Skeletal muscle satellite cell (primary cell): ENCODE results near the gene SCMH1.
"Not testable (repeated sequence)": the region's sequence is repeated elsewhere in the genome, so short reads cannot be mapped to it uniquely, and the experiment has no call there.

Experiments used
- H3K27me3 ChIP-seq: 2 replicates; pipeline ENCODE4 v1.7.0; 2013; ENCODE audit warnings: low read length; ENCODE audit not compliant: control insufficient read depth, insufficient read depth
- H3K36me3 ChIP-seq: 2 replicates; pipeline ENCODE4 v1.7.0; 2013; ENCODE audit warnings: mild to moderate bottlenecking, control low read depth, low read length; ENCODE audit not compliant: insufficient read depth
- H3K4me1 ChIP-seq: 2 replicates; pipeline ENCODE4 v1.7.0; 2013; ENCODE audit warnings: low read length; ENCODE audit not compliant: control insufficient read depth, insufficient read depth
- H3K4me2 ChIP-seq: 2 replicates; pipeline ENCODE4 v1.7.0; 2013; ENCODE audit warnings: mild to moderate bottlenecking, low read length
- H3K4me3 ChIP-seq: 2 replicates; pipeline ENCODE4 v1.7.0; 2013; ENCODE audit warnings: low read length
- H3K9ac ChIP-seq: 2 replicates; pipeline ENCODE4 v1.7.0; 2013; ENCODE audit warnings: mild to moderate bottlenecking, low read depth, low read length, moderate library complexity
- H3K9me3 ChIP-seq: replicated peaks from 2 replicates; pipeline ENCODE4 v1.7.0; 2013; ENCODE audit warnings: mild to moderate bottlenecking, control low read depth, low read length

The SCMH1 gene

GRCh38 chr1:41232305-41232704 is 9.8 kb downstream of the SCMH1 start:
- H3K36me3 ChIP-seq = no peaks in the 10 kb centered on the region
- H3K9ac ChIP-seq = no peak overlapping the region
- H3K4me2 ChIP-seq = no peak overlapping the region
- no peaks in the 10 kb centered on the region for H3K27me3 ChIP-seq
- H3K4me3 ChIP-seq = no peak overlapping the region
- no peaks in the 10 kb centered on the region for H3K4me1 ChIP-seq
- H3K9me3 ChIP-seq = no peaks in the 10 kb centered on the region

DNA sequence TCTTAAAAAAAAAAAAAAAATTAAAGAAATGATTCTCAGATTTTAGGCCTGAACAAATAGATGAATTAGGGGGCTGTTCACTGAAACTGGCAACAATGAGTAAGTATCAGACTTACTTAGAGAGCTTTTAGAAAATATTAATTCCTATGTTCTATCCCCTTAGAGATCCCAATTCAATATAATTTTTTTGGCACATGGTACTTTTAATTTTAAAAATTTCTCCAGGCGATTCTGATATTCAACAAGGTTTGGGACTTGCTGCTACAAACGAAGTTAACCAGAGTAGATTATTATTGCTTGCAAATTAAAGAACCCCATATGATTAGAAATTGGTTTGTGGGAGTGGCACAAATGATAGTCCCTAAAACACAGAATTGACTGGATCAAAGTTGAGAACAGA is 11.4 kb downstream of the SCMH1 start:
- no peaks in the 10 kb centered on the region for H3K4me1 ChIP-seq
- H3K9ac ChIP-seq = no peak overlapping the region
- H3K4me2 ChIP-seq = no peak overlapping the region

DNA sequence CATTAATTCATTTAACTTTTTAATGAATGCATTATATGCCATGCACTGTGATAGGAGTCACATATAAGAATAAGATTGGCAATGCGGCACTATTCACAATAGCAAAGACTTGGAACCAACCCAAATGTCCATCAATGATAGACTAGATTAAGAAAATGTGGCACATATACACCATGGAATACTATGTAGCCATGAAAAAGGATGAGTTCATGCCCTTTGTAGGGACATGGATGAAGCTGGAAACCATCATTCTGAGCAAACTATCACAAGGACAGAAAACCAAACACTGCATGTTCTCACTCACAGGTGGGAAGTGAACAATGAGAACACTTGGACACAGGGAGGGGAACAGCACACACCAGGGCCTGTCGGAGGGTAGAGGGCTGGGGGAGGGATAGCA is 12.9 kb downstream of the SCMH1 start:
- not testable (repeated sequence) for H3K4me1 ChIP-seq, H3K9me3 ChIP-seq, H3K4me3 ChIP-seq, H3K9ac ChIP-seq, H3K4me2 ChIP-seq, H3K27me3 ChIP-seq, H3K36me3 ChIP-seq

More for the DNA sequence above, 11.4 kb downstream of the SCMH1 start:
- Histone ChIP-seq H3K36me3 (no peaks in the 10 kb centered on the region), H3K9me3 (no peaks in the 10 kb centered on the region), H3K27me3 (no peaks in the 10 kb centered on the region), H3K4me3 (no peak overlapping the region)

DNA sequence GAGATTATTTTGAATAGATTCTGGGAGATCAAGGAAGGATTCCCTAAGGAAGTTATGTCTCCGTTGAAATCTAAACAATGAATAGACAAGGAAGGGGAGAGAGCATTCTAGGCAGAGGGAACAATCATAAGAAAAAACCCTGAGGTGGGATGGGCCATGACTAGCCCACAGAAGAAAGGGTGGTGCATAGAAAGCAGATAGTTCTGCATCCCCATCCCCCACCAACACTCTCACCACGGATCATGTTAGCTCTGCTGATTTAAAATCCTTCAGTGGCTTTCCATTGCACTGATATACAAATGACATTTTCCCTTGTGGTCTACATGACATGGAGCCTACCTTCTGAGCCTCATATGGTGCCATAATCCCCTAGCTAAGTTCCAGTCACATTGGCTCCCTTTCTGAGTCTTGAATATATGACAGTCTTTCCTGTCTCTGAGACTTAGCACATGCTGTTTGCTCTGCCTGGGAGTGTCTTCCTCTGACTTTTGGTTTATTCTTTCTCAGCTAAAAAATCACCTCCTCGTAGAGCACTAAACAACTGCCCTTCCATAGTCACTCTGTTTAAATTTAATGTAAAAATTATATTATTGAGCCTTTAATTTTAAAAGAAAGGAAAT is 15.2 kb downstream of the SCMH1 start:
- H3K9ac ChIP-seq = no peak overlapping the region
- H3K9me3 ChIP-seq = no peaks in the 10 kb centered on the region
- H3K4me3 ChIP-seq = no peak overlapping the region
- H3K36me3 ChIP-seq = no peaks in the 10 kb centered on the region
- no peaks in the 10 kb centered on the region for H3K27me3 ChIP-seq
- no peak overlapping the region for H3K4me2 ChIP-seq
- no peaks in the 10 kb centered on the region for H3K4me1 ChIP-seq

GRCh38 chr1:41225495-41225894 is 16.6 kb downstream of the SCMH1 start:
- no peak overlapping the region for H3K9ac ChIP-seq
- no peak overlapping the region for H3K4me2 ChIP-seq
- H3K36me3 ChIP-seq = no peaks in the 10 kb centered on the region
- no peaks in the 10 kb centered on the region for H3K9me3 ChIP-seq
- no peaks in the 10 kb centered on the region for H3K4me1 ChIP-seq
- H3K27me3 ChIP-seq = no peaks in the 10 kb centered on the region
- H3K4me3 ChIP-seq = no peak overlapping the region

DNA sequence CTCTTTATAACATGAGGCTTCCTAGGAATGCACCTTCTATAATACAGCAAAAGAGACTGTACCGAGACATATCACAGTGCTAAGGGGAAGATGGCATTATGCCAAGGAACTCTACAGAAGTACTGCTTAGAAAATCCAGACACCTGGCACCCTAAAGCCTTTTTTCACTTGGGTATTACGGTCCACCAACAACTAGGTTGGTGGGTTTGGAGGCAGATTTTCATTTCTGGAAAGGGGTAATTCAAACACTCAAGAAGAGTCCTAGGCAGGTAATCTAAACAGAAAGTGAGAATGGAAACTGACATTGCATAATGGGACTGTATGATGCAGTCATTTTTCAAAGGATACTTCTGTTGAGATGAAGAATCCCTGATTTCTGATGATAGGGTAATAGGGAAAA is 19.6 kb downstream of the SCMH1 start:
- H3K4me3 ChIP-seq = no peak overlapping the region
- H3K36me3 ChIP-seq = no peaks in the 10 kb centered on the region
- H3K4me2 ChIP-seq = no peak overlapping the region
- no peaks in the 10 kb centered on the region for H3K9me3 ChIP-seq
- no peak overlapping the region for H3K9ac ChIP-seq
- H3K27me3 ChIP-seq = no peaks in the 10 kb centered on the region
- H3K4me1 ChIP-seq = no peaks in the 10 kb centered on the region

GRCh38 chr1:41221995-41222394 is 20.1 kb downstream of the SCMH1 start:
- no peak overlapping the region for H3K4me2 ChIP-seq
- no peaks in the 10 kb centered on the region for H3K36me3 ChIP-seq
- H3K27me3 ChIP-seq = no peaks in the 10 kb centered on the region
- H3K4me1 ChIP-seq = no peaks in the 10 kb centered on the region
- no peak overlapping the region for H3K9ac ChIP-seq
- H3K9me3 ChIP-seq = no peaks in the 10 kb centered on the region
- H3K4me3 ChIP-seq = no peak overlapping the region

DNA sequence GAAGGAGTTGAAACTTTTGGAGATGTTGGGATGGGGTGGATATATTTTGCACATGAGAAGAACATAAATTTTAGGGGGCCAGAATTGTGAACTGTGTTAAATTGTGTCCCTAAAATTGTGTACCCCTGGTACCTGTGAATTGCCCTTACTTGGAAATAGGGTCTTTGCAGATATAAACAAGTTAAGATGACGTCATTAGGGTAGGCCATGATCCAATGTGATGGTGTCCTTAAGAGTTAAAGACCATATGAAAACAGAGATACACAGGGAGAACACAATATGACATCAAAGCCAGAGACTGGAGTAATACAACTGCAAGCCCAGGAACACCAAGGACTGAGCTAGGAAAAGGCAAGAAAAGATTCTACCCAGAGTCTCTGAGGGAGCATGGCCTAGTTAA is 24.0 kb downstream of the SCMH1 start:
- no peaks in the 10 kb centered on the region for H3K36me3 ChIP-seq
- H3K4me2 ChIP-seq = no peak overlapping the region
- no peaks in the 10 kb centered on the region for H3K4me1 ChIP-seq
- no peak overlapping the region for H3K9ac ChIP-seq
- no peaks in the 10 kb centered on the region for H3K27me3 ChIP-seq
- H3K4me3 ChIP-seq = no peak overlapping the region
- H3K9me3 ChIP-seq = no peaks in the 10 kb centered on the region

DNA sequence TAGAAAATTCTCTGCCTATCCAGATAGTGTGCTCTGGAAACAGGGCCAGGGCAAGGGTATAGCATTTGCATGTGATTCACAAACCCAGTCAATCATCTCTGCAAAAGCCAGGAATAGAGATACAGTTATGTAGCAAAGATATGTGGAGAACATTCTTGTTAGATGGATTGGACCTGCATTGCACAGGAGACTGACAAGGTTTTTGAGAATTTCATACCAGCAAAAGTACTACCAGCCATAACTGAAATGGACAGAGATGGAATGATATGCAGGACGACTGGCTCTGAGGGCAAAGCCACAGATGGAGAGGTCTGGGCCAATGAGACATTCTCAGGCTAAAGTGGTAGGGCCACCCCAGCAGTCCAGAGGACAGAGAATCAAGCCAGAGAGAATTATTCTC is 24.7 kb downstream of the SCMH1 start:
- H3K36me3 ChIP-seq = no peaks in the 10 kb centered on the region
- no peak overlapping the region for H3K4me2 ChIP-seq
- H3K4me3 ChIP-seq = no peak overlapping the region
- H3K4me1 ChIP-seq = no peaks in the 10 kb centered on the region
- no peaks in the 10 kb centered on the region for H3K27me3 ChIP-seq
- H3K9ac ChIP-seq = no peak overlapping the region
- no peaks in the 10 kb centered on the region for H3K9me3 ChIP-seq

GRCh38 chr1:41215623-41216022 is 26.5 kb downstream of the SCMH1 start:
- no peak overlapping the region for H3K9ac ChIP-seq
- no peak overlapping the region for H3K4me2 ChIP-seq
- no peaks in the 10 kb centered on the region for H3K36me3 ChIP-seq
- no peaks in the 10 kb centered on the region for H3K4me1 ChIP-seq
- no peak overlapping the region for H3K4me3 ChIP-seq
- no peaks in the 10 kb centered on the region for H3K27me3 ChIP-seq
- no peaks in the 10 kb centered on the region for H3K9me3 ChIP-seq

DNA sequence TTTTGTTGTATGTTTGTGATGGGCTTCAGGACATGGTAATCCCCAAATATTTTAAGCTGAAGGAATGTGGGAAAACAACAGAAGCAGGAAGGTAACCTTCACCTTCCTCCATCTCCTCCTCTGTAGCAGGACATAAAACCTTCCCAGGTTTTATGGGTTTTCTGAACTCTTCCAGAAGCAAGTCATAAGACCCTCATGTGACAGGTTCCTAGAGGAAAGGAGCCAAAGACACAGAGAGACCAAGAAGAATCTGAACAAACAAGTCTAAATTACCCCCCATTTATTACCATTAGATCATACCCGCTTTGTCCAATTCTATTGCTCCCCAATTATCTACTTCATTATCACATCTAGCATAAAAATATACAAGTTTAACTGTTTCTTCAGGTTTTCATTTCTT is 28.8 kb downstream of the SCMH1 start:
- Histone ChIP-seq H3K4me3 (no peak overlapping the region), H3K36me3 (no peaks in the 10 kb centered on the region), H3K9me3 (no peaks in the 10 kb centered on the region), H3K27me3 (no peaks in the 10 kb centered on the region), H3K4me2 (no peak overlapping the region), H3K4me1 (no peaks in the 10 kb centered on the region), H3K9ac (no peak overlapping the region)

- not testable (repeated sequence) for H3K36me3 ChIP-seq, H3K4me2 ChIP-seq, H3K4me3 ChIP-seq, H3K27me3 ChIP-seq, H3K9me3 ChIP-seq, H3K9ac ChIP-seq, H3K4me1 ChIP-seq
Observed at GRCh38 chr1:41211608-41212007, 30.5 kb downstream of the SCMH1 start.
